IMR-90 (cell line): Measurements from ENCODE around the gene DCHS1. TPM values are rescaled to one million over a fixed set of nuclear protein-coding genes. Genes with fewer than 3 reads are reported as not detected.

Experiments
- ATAC-seq: fragments of 200-7000 bp; cut with Tn5 transposase; 2 replicates; pipeline ENCODE4 v1.9.1; 2020; ENCODE audit warnings: low read depth, mild to moderate bottlenecking, moderate library complexity
- BruUV-seq: library from RNA; stranded (reverse); fragments of 400-500 nt; replicated peaks from 2 replicates; lab custom pipeline; 2021; lab: Mats Ljungman, UMichigan
- CTCF ChIA-PET: fragments of 300-600 bp; formaldehyde crosslinking; extraction: SDS; loops from one replicate; lab custom pipeline; 2021; ENCODE audit warnings: antibody characterized with exemption; lab: Yijun Ruan, JAX
- POLR2A ChIA-PET: fragments of 300-600 bp; sonication (Branson Sonifier 250); formaldehyde crosslinking; loops from one replicate; lab custom pipeline; 2022; ENCODE audit warnings: antibody characterized with exemption; ENCODE audit not compliant: unreplicated experiment; lab: Charles Lee
- DNase-seq: peaks from one replicate; pipeline ENCODE4 v3.0.0; 2013
- H2AFZ ChIP-seq: replicated peaks from 2 replicates; pipeline ENCODE3; 2013; ENCODE audit warnings: low read length, mild to moderate bottlenecking; ENCODE audit not compliant: poor library complexity
- H2AK5ac ChIP-seq: 2 replicates; pipeline ENCODE4 v1.6.1; 2013; ENCODE audit warnings: low read depth, low read length, inconsistent platforms
- H2AK9ac ChIP-seq: replicated peaks from 2 replicates; pipeline ENCODE3; 2013; ENCODE audit warnings: mild to moderate bottlenecking, low read depth, low read length, moderate library complexity; ENCODE audit not compliant: poor library complexity
- H2BK120ac ChIP-seq: 2 replicates; pipeline ENCODE4 v1.6.1; 2013; ENCODE audit warnings: low read depth, low read length, inconsistent platforms
- H2BK15ac ChIP-seq: 3 replicates; pipeline ENCODE4 v1.6.1; 2013; ENCODE audit warnings: low read depth, low read length, inconsistent platforms
- H2BK20ac ChIP-seq: 2 replicates; pipeline ENCODE4 v1.6.1; 2013; ENCODE audit warnings: low read depth, mild to moderate bottlenecking, inconsistent platforms, low read length, moderate library complexity
- H2BK5ac ChIP-seq: 2 replicates; pipeline ENCODE4 v1.6.1; 2013; ENCODE audit warnings: mild to moderate bottlenecking, low read depth, low read length, inconsistent platforms; ENCODE audit not compliant: poor library complexity, severe bottlenecking
- H3K14ac ChIP-seq: replicated peaks from 2 replicates; pipeline ENCODE4 v1.6.1; 2013; ENCODE audit warnings: low read depth, low read length, inconsistent platforms
- H3K18ac ChIP-seq: 2 replicates; pipeline ENCODE4 v1.6.1; 2013; ENCODE audit warnings: low read depth, low read length, control low read depth
- H3K23ac ChIP-seq: 2 replicates; pipeline ENCODE4 v1.6.1; 2013; ENCODE audit warnings: low read depth, low read length, inconsistent platforms
- H3K27ac ChIP-seq: 2 replicates; pipeline ENCODE4 v1.5.1; 2013; ENCODE audit warnings: mild to moderate bottlenecking, control low read depth, low read length; ENCODE audit not compliant: insufficient read depth
- H3K27me3 ChIP-seq: 2 replicates; pipeline ENCODE4 v1.6.1; 2013; ENCODE audit warnings: low read length; ENCODE audit not compliant: control insufficient read depth, insufficient read depth
- H3K36me3 ChIP-seq: 2 replicates; pipeline ENCODE4 v1.6.1; 2013; ENCODE audit warnings: low read length, mixed read lengths; ENCODE audit not compliant: control insufficient read depth, insufficient read depth
- H3K4ac ChIP-seq: 2 replicates; pipeline ENCODE4 v1.6.1; 2013; ENCODE audit warnings: low read depth, low read length, inconsistent platforms
- H3K4me1 ChIP-seq: 2 replicates; pipeline ENCODE4 v1.6.1; 2013; ENCODE audit warnings: low read length, mixed read lengths; ENCODE audit not compliant: control insufficient read depth, insufficient read depth
- H3K4me2 ChIP-seq: 2 replicates; pipeline ENCODE4 v1.6.1; 2013; ENCODE audit warnings: low read depth, mild to moderate bottlenecking, control low read depth, low read length, moderate library complexity
- H3K4me3 ChIP-seq: 2 replicates; pipeline ENCODE4 v1.5.1; 2013; ENCODE audit warnings: low read depth, mild to moderate bottlenecking, control low read depth, low read length, moderate library complexity; ENCODE audit not compliant: insufficient read depth
- H3K56ac ChIP-seq: 2 replicates; pipeline ENCODE4 v1.6.1; 2013; ENCODE audit warnings: low read length, inconsistent platforms; ENCODE audit not compliant: insufficient read depth; ENCODE audit errors: extremely low read depth
- H3K79me1 ChIP-seq, 2 experiments: 2 replicates each; pipeline ENCODE4 v1.6.1; 2013; ENCODE audit warnings: low read length in 2 of 2, inconsistent platforms in 1 of 2, low read depth in 1 of 2
- H3K9ac ChIP-seq: 2 replicates; pipeline ENCODE4 v1.6.1; 2013; ENCODE audit warnings: low read depth, low read length, control low read depth
- H3K9me1 ChIP-seq: 2 replicates; pipeline ENCODE4 v1.6.1; 2013; ENCODE audit warnings: low read length, inconsistent platforms; ENCODE audit not compliant: insufficient read depth
- H3K9me3 ChIP-seq: 2 replicates; pipeline ENCODE4 v1.6.1; 2013; ENCODE audit warnings: low read length; ENCODE audit not compliant: control insufficient read depth, insufficient read depth
- H4K20me1 ChIP-seq: 2 replicates; pipeline ENCODE4 v1.6.1; 2013; ENCODE audit warnings: low read length, inconsistent platforms; ENCODE audit not compliant: insufficient read depth
- H4K5ac ChIP-seq: 2 replicates; pipeline ENCODE4 v1.6.1; 2013; ENCODE audit warnings: mild to moderate bottlenecking, low read depth, low read length, control low read depth
- H4K8ac ChIP-seq, 2 experiments: 2 replicates each; pipeline ENCODE4 v1.6.1; 2013; ENCODE audit warnings: low read depth in 2 of 2, low read length in 2 of 2, control low read depth in 1 of 2, inconsistent platforms in 1 of 2
- H4K91ac ChIP-seq: 2 replicates; pipeline ENCODE4 v1.6.1; 2013; ENCODE audit warnings: low read depth, low read length, inconsistent platforms; ENCODE audit not compliant: insufficient read depth
- BHLHE40 ChIP-seq: fragments of 150-350 bp; IDR thresholded peaks from 2 replicates; pipeline ENCODE4 v1.6.1; 2016; ENCODE audit warnings: mild to moderate bottlenecking, low read depth, low read length
- CHD1 ChIP-seq: IDR thresholded peaks from 2 replicates; pipeline ENCODE4 v1.6.1; 2012; ENCODE audit warnings: low read depth, low read length, improper control_type of control experiment
- MXI1 ChIP-seq: IDR thresholded peaks from 2 replicates; pipeline ENCODE4 v1.6.1; 2012; ENCODE audit warnings: low read depth, mild to moderate bottlenecking, low read length, moderate library complexity, borderline replicate concordance
- NFE2L2 ChIP-seq: fragments of 150-350 bp; IDR thresholded peaks from 2 replicates; pipeline ENCODE4 v1.6.1; 2016; ENCODE audit warnings: low read depth, mild to moderate bottlenecking, low read length
- RAD21 ChIP-seq: IDR thresholded peaks from 2 replicates; pipeline ENCODE4 v1.6.1; 2012; ENCODE audit warnings: low read length, improper control_type of control experiment
- SMC3 ChIP-seq: fragments of 150-350 bp; IDR thresholded peaks from 2 replicates; pipeline ENCODE4 v1.6.1; 2016; ENCODE audit warnings: low read depth, mild to moderate bottlenecking, antibody characterized with exemption, low read length, moderate library complexity
- WGBS, 2 experiments: methylation state at CpG; one replicate each; pipeline versions ENCODE4 v1.1.5 to v1.1.7; 2013; ENCODE audit warnings: missing lambda C conversion rate in 2 of 2; ENCODE audit not compliant: insufficient read length in 1 of 2; ENCODE audit errors: extremely low coverage in 2 of 2; 5-methylcytosine and 5-hydroxymethylcytosine counted together
- dilution Hi-C: fragments of 300-500 bp; cut with HindIII; formaldehyde crosslinking; loops from one replicate; pipeline ENCODE4 v1.14.3; 2018; ENCODE audit warnings: low sequenced_read_pairs; ENCODE audit not compliant: unreplicated experiment
- in situ Hi-C: fragments of 300-500 bp; cut with MboI; formaldehyde crosslinking; loops from 3 replicates; pipeline ENCODE4 v1.14.3; 2019; ENCODE audit warnings: low sequenced_read_pairs, inconsistent platforms, mixed read lengths
- intact Hi-C: fragments of 100-400 bp; cut with micrococcal nuclease; formaldehyde crosslinking; loops from 2 replicates; pipeline ENCODE4 v1.10.0; 2022
- polyA plus RNA-seq, 3 experiments: library from polyadenylated mRNA; depleted of rRNA; stranded (reverse); fragments of >200 nt; gene quantifications; 2 replicates each; pipeline ENCODE4 v1.2.3, GENCODE V29; 2012; ENCODE audit warnings: low replicate concordance in 1 of 3
- total RNA-seq: library from RNA; depleted of rRNA; stranded (reverse); fragments of >200 nt; gene quantifications from 2 replicates; pipeline ENCODE4 v1.2.3, GENCODE V29; 2012

DCHS1 gene
- total and polyA plus RNA-seq, 2 of the 4 experiments (the other 2 are of a cell fraction), result 1.4 to 3.3 TPM

GRCh38 chr11:6653656-6654055 lies 2.0 kb downstream of the DCHS1 start:
- no TSS peak for BruUV-seq
- Histone ChIP-seq H4K8ac (no peak overlapping the region), H3K4me1 (peaks cover 5% of the 10 kb centered on the region), H2AK9ac (no peak overlapping the region), H3K14ac (no peak overlapping the region), H3K56ac (no peak overlapping the region), H3K36me3 (no peaks in the 10 kb centered on the region), H3K18ac (no peak overlapping the region), H3K9me1 (peaks cover 17% of the 10 kb centered on the region), H3K79me1 (peaks cover 3 to 21% of the 10 kb centered on the region in 2 experiments; a peak in 2 of 4 replicates), H3K9ac (no peak overlapping the region), H4K20me1 (0 out of 2 replicates have a peak, but pooled peaks cover 3% of the 10 kb centered on the region), H2BK5ac (no peak overlapping the region), H2AK5ac (no peak overlapping the region), H4K91ac (no peak overlapping the region), H4K5ac (no peak overlapping the region), H3K4me3 (no peak overlapping the region), H3K4me2 (no peak overlapping the region), H2AFZ (no peak overlapping the region), H3K9me3 (no peaks in the 10 kb centered on the region), H2BK120ac (no peak overlapping the region), H2BK20ac (no peak overlapping the region), H3K4ac (no peak overlapping the region), H2BK15ac (no peak overlapping the region), H3K27ac (no peak overlapping the region), H3K27me3 (peaks cover 16% of the 10 kb centered on the region), H3K23ac (0 out of 2 replicates have a peak overlapping the region, but pooled peaks have one; percentile 60)
- no peak for DNase-seq
- intact Hi-C loops (no loop called here), dilution Hi-C loops (no loop called here), in situ Hi-C loops (no loop called here)
- CTCF ChIA-PET, result no interaction called here
- POLR2A ChIA-PET, result no interaction called here
- TF ChIP-seq SMC3 (no peak), RAD21 (no peak), CHD1 (no peak), BHLHE40 (no peak), NFE2L2 (no peak), MXI1 (no peak)
- WGBS, 2 experiments, result 87% methylated on average over 2 of the region's 2 CpGs; no CpG with 5 or more reads in 1 of the 2 experiments
- ATAC-seq, result no peak
